HFFc6 (cell line): ENCODE results near the gene HACE1. TPM values are rescaled to one million over a fixed set of nuclear protein-coding genes. Genes with fewer than 3 reads are reported as not detected.

Experiments used
- DNase-seq: peaks from one replicate; pipeline ENCODE4 v3.0.0-alpha.2; 2018
- H3K27ac Mint-ChIP-seq: 2 replicates; pipeline ENCODE4 v1.8.0; 2020; ENCODE audit warnings: mild to moderate bottlenecking, mixed read lengths
- H3K27me3 Mint-ChIP-seq: 2 replicates; pipeline ENCODE4 v1.8.0; 2021; ENCODE audit warnings: mild to moderate bottlenecking, moderate library complexity, mixed read lengths; ENCODE audit not compliant: insufficient read depth
- H3K36me3 Mint-ChIP-seq: 2 replicates; pipeline ENCODE4 v1.8.0; 2021; ENCODE audit warnings: low read depth, mixed read lengths
- H3K4me1 Mint-ChIP-seq: 2 replicates; pipeline ENCODE4 v1.8.0; 2020; ENCODE audit warnings: low read depth, mixed read lengths
- H3K4me3 Mint-ChIP-seq: 2 replicates; pipeline ENCODE4 v1.8.0; 2020; ENCODE audit warnings: mild to moderate bottlenecking, moderate library complexity, mixed read lengths
- H3K9me3 Mint-ChIP-seq: 2 replicates; pipeline ENCODE4 v1.8.0; 2020; ENCODE audit warnings: mild to moderate bottlenecking, mixed read lengths
- CTCF ChIP-seq: fragments of 200-600 bp; sonication (generic); IDR thresholded peaks from 2 replicates; pipeline ENCODE4 v1.5.0; 2021; ENCODE audit warnings: antibody characterized with exemption, mild to moderate bottlenecking
- total RNA-seq, 6 experiments: library from RNA; stranded (reverse); fragmentation: NEBNext Ultra II Directional; extraction: Animal tissue kit (Norgen Biotek cat#: 25700); gene quantifications; 2 replicates in 1 of 6; 3 replicates in 5 of 6; pipeline ENCODE4 v1.2.3, GENCODE V29; 2021

Gene HACE1
- total RNA-seq, 6 experiments from 2014 or later: 7.2 to 8.8 (median 8.5) TPM

GRCh38 chr6:104728448-104728847 lies 131.3 kb downstream of the HACE1 start:
- H3K27ac Mint-ChIP-seq: peak overlapping the region; percentile 43; the same call in 1 of the 2 replicates
- H3K27me3 Mint-ChIP-seq: no peaks in the 10 kb centered on the region; the same call in 1 of the 2 replicates
- no peaks in the 10 kb centered on the region for H3K36me3 Mint-ChIP-seq
- H3K4me1 Mint-ChIP-seq: peaks cover 7% of the 10 kb centered on the region; the same call in 1 of the 2 replicates
- TF ChIP-seq CTCF: no peak
- H3K9me3 Mint-ChIP-seq: no peaks in the 10 kb centered on the region
- no peak overlapping the region; the same call in 1 of the 2 replicates for H3K4me3 Mint-ChIP-seq
- no peak for DNase-seq

GRCh38 chr6:104718672-104719071 lies 141.0 kb downstream of the HACE1 start:
- DNase-seq: no peak
- Mint-ChIP-seq H3K4me1 (no peaks in the 10 kb centered on the region; the same call in 1 of the 2 replicates), H3K4me3 (no peak overlapping the region), H3K9me3 (no peaks in the 10 kb centered on the region), H3K27ac (no peak overlapping the region), H3K36me3 (no peaks in the 10 kb centered on the region), H3K27me3 (no peaks in the 10 kb centered on the region)
- TF ChIP-seq CTCF: no peak

- no peaks in the 10 kb centered on the region for H3K36me3 Mint-ChIP-seq
- no peak for TF ChIP-seq CTCF
- no peak overlapping the region for H3K4me3 Mint-ChIP-seq
- H3K27me3 Mint-ChIP-seq: no peaks in the 10 kb centered on the region; the same call in 1 of the 2 replicates
- no peaks in the 10 kb centered on the region; the same call in 1 of the 2 replicates for H3K4me1 Mint-ChIP-seq
- H3K9me3 Mint-ChIP-seq: no peaks in the 10 kb centered on the region
- no peak for DNase-seq
- H3K27ac Mint-ChIP-seq: no peak overlapping the region
These were observed 142.9 kb downstream of the HACE1 start for GRCh38 chr6:104716858-104717257.

- H3K4me3 Mint-ChIP-seq: no peak overlapping the region
- H3K27me3 Mint-ChIP-seq: no peaks in the 10 kb centered on the region; the same call in 1 of the 2 replicates
- no peaks in the 10 kb centered on the region for H3K9me3 Mint-ChIP-seq
- H3K4me1 Mint-ChIP-seq: no peaks in the 10 kb centered on the region; the same call in 1 of the 2 replicates
- no peak for DNase-seq
- H3K27ac Mint-ChIP-seq: no peak overlapping the region
- no peaks in the 10 kb centered on the region for H3K36me3 Mint-ChIP-seq
- no peak for TF ChIP-seq CTCF
These were observed 144.9 kb downstream of the HACE1 start for GRCh38 chr6:104714796-104715195.

GRCh38 chr6:104713982-104714381 lies 145.7 kb downstream of the HACE1 start:
- H3K36me3 Mint-ChIP-seq: no peaks in the 10 kb centered on the region
- H3K9me3 Mint-ChIP-seq: no peaks in the 10 kb centered on the region
- H3K27ac Mint-ChIP-seq: no peak overlapping the region
- no peaks in the 10 kb centered on the region; the same call in 1 of the 2 replicates for H3K27me3 Mint-ChIP-seq
- no peak overlapping the region for H3K4me3 Mint-ChIP-seq
- no peak for TF ChIP-seq CTCF
- H3K4me1 Mint-ChIP-seq: no peaks in the 10 kb centered on the region; the same call in 1 of the 2 replicates
- no peak for DNase-seq
